Measurements from ENCODE around the gene GALNT9.

The GALNT9 gene

GRCh38 chr12:132180648-132181546 is 148.5 kb downstream of the GALNT9 start:
- Histone ChIP-seq H3K9me3 (ENCODE audit: low read length) (no peaks in the 10 kb centered on the region), H3K4me1 (ENCODE audit: insufficient read depth, low read length) (no peaks in the 10 kb centered on the region), H3K27me3 (ENCODE audit: insufficient read depth, low read length) (peaks cover 33% of the 10 kb centered on the region), H2AFZ (ENCODE audit: low read depth, low read length) (no peak overlapping the region), H3K36me3 (ENCODE audit: insufficient read depth, low read length) (no peaks in the 10 kb centered on the region), H3K4me3 (ENCODE audit: low read length) (no peak overlapping the region)

GRCh38 chr12:132179431-132180362 is 149.7 kb downstream of the GALNT9 start:
- Histone ChIP-seq H3K4me3 (ENCODE audit: low read length) (no peak overlapping the region), H3K9me3 (ENCODE audit: low read length) (no peaks in the 10 kb centered on the region), H3K4me1 (ENCODE audit: insufficient read depth, low read length) (no peaks in the 10 kb centered on the region), H3K36me3 (ENCODE audit: insufficient read depth, low read length) (no peaks in the 10 kb centered on the region), H3K27me3 (ENCODE audit: insufficient read depth, low read length) (peaks cover 33% of the 10 kb centered on the region), H2AFZ (ENCODE audit: low read depth, low read length) (no peak overlapping the region)

GRCh38 chr12:132178801-132179401 is 150.5 kb downstream of the GALNT9 start:
- Histone ChIP-seq H3K9me3 (ENCODE audit: low read length) (no peaks in the 10 kb centered on the region), H3K27me3 (ENCODE audit: insufficient read depth, low read length) (peaks cover 35% of the 10 kb centered on the region), H3K36me3 (ENCODE audit: insufficient read depth, low read length) (no peaks in the 10 kb centered on the region), H3K4me3 (ENCODE audit: low read length) (no peak overlapping the region), H2AFZ (ENCODE audit: low read depth, low read length) (no peak overlapping the region), H3K4me1 (ENCODE audit: insufficient read depth, low read length) (no peaks in the 10 kb centered on the region)

- Histone ChIP-seq H3K27me3 (ENCODE audit: insufficient read depth, low read length) (peaks cover 37% of the 10 kb centered on the region), H3K9me3 (ENCODE audit: low read length) (no peaks in the 10 kb centered on the region), H3K4me3 (ENCODE audit: low read length) (no peak overlapping the region), H3K36me3 (ENCODE audit: insufficient read depth, low read length) (no peaks in the 10 kb centered on the region), H3K4me1 (ENCODE audit: insufficient read depth, low read length) (no peaks in the 10 kb centered on the region), H2AFZ (ENCODE audit: low read depth, low read length) (no peak overlapping the region)
Measured at GRCh38 chr12:132178316-132178715, 151.1 kb downstream of the GALNT9 start.

DNA sequence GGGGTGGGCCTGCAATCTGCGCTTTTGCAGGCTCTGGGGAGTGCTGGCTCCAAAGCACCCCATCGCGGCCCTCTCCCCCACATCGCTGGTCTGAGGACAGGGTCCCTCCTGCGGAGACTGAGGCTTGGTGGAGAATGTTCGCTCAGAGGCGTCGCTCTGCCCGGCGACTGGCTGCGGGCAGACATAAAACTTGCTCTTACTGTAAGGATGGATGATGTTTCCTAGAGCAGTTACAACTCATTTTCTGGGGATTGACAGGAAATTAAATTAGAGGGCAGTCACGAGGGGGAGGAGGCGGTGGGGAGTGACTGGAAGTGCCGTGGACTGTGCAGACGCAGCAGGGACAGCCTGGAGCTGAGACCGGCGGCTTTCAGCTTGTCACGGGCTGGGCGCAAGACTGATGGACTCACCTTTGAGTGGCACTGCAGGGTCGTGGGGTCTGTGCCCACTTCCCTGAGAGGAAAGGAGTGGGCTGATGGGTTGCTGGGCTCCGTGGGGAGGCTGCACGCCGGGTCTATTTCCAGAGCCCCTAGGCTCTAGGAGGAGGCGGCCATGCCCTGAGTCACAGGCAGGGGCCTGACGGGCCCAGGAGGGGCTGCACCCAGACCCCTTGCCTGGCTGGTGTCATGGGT is 152.4 kb downstream of the GALNT9 start:
- peaks cover 48% of the 10 kb centered on the region for H3K27me3 ChIP-seq (ENCODE audit: insufficient read depth, low read length)
- no peaks in the 10 kb centered on the region for H3K9me3 ChIP-seq (ENCODE audit: low read length)
- no peaks in the 10 kb centered on the region for H3K4me1 ChIP-seq (ENCODE audit: insufficient read depth, low read length)
- H3K4me3 ChIP-seq (ENCODE audit: low read length), result no peak overlapping the region
- H2AFZ ChIP-seq (ENCODE audit: low read depth, low read length), result no peak overlapping the region
- no peaks in the 10 kb centered on the region for H3K36me3 ChIP-seq (ENCODE audit: insufficient read depth, low read length)

- Histone ChIP-seq H3K36me3 (ENCODE audit: insufficient read depth, low read length) (no peaks in the 10 kb centered on the region), H3K9me3 (ENCODE audit: low read length) (no peaks in the 10 kb centered on the region), H3K4me1 (ENCODE audit: insufficient read depth, low read length) (no peaks in the 10 kb centered on the region), H2AFZ (ENCODE audit: low read depth, low read length) (no peak overlapping the region), H3K4me3 (ENCODE audit: low read length) (no peak overlapping the region), H3K27me3 (ENCODE audit: insufficient read depth, low read length) (peaks cover 53% of the 10 kb centered on the region)
Measured at GRCh38 chr12:132176385-132176919, 152.9 kb downstream of the GALNT9 start.

- H3K4me3 ChIP-seq (ENCODE audit: low read length), result no peak overlapping the region
- no peak overlapping the region for H2AFZ ChIP-seq (ENCODE audit: low read depth, low read length)
- H3K36me3 ChIP-seq (ENCODE audit: insufficient read depth, low read length), result no peaks in the 10 kb centered on the region
- H3K4me1 ChIP-seq (ENCODE audit: insufficient read depth, low read length), result no peaks in the 10 kb centered on the region
- peaks cover 55% of the 10 kb centered on the region for H3K27me3 ChIP-seq (ENCODE audit: insufficient read depth, low read length)
- H3K9me3 ChIP-seq (ENCODE audit: low read length), result no peaks in the 10 kb centered on the region
Measured at GRCh38 chr12:132175496-132176384, 153.6 kb downstream of the GALNT9 start.

GRCh38 chr12:132174839-132175490 is 154.4 kb downstream of the GALNT9 start:
- Histone ChIP-seq H3K4me1 (ENCODE audit: insufficient read depth, low read length) (no peaks in the 10 kb centered on the region), H3K4me3 (ENCODE audit: low read length) (no peak overlapping the region), H3K36me3 (ENCODE audit: insufficient read depth, low read length) (no peaks in the 10 kb centered on the region), H3K9me3 (ENCODE audit: low read length) (no peaks in the 10 kb centered on the region), H2AFZ (ENCODE audit: low read depth, low read length) (no peak overlapping the region), H3K27me3 (ENCODE audit: insufficient read depth, low read length) (peaks cover 57% of the 10 kb centered on the region)

- Histone ChIP-seq H3K4me1 (ENCODE audit: insufficient read depth, low read length) (no peaks in the 10 kb centered on the region), H3K27me3 (ENCODE audit: insufficient read depth, low read length) (peaks cover 59% of the 10 kb centered on the region), H3K9me3 (ENCODE audit: low read length) (no peaks in the 10 kb centered on the region), H3K36me3 (ENCODE audit: insufficient read depth, low read length) (no peaks in the 10 kb centered on the region), H3K4me3 (ENCODE audit: low read length) (no peak overlapping the region), H2AFZ (ENCODE audit: low read depth, low read length) (no peak overlapping the region)
Measured at GRCh38 chr12:132174015-132174838, 155.2 kb downstream of the GALNT9 start.

GRCh38 chr12:132173135-132174014 is 156.0 kb downstream of the GALNT9 start:
- H3K36me3 ChIP-seq (ENCODE audit: insufficient read depth, low read length), result no peaks in the 10 kb centered on the region
- H3K27me3 ChIP-seq (ENCODE audit: insufficient read depth, low read length), result peaks cover 51% of the 10 kb centered on the region
- H3K4me3 ChIP-seq (ENCODE audit: low read length), result no peak overlapping the region
- H2AFZ ChIP-seq (ENCODE audit: low read depth, low read length), result no peak overlapping the region
- no peaks in the 10 kb centered on the region for H3K9me3 ChIP-seq (ENCODE audit: low read length)
- no peaks in the 10 kb centered on the region for H3K4me1 ChIP-seq (ENCODE audit: insufficient read depth, low read length)

Measured in neuron (in vitro differentiated cells).